HG02840 (cell line): ENCODE measurements around the gene RNF145.
"Not testable (repeated sequence)": the region's sequence is repeated elsewhere in the genome, so short reads cannot be mapped to it uniquely, and the experiment has no call there.

Source experiments
- ATAC-seq: cut with Tn5 transposase; IDR thresholded peaks from one replicate; pipeline ENCODE4 v1.9.1; 2021; ENCODE audit warnings: mild to moderate bottlenecking, moderate library complexity, moderate number of reproducible peaks; ENCODE audit not compliant: unreplicated experiment, low FRiP score

RNF145 gene, protein sequence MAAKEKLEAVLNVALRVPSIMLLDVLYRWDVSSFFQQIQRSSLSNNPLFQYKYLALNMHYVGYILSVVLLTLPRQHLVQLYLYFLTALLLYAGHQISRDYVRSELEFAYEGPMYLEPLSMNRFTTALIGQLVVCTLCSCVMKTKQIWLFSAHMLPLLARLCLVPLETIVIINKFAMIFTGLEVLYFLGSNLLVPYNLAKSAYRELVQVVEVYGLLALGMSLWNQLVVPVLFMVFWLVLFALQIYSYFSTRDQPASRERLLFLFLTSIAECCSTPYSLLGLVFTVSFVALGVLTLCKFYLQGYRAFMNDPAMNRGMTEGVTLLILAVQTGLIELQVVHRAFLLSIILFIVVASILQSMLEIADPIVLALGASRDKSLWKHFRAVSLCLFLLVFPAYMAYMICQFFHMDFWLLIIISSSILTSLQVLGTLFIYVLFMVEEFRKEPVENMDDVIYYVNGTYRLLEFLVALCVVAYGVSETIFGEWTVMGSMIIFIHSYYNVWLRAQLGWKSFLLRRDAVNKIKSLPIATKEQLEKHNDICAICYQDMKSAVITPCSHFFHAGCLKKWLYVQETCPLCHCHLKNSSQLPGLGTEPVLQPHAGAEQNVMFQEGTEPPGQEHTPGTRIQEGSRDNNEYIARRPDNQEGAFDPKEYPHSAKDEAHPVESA

GRCh38 chr5:159209438-159210209 lies at the start of gene RNF145:
TSS of gene RNF145 (minus strand) at chr5:159209553. CDS start at chr5:159203617, 5,936 bp downstream.
- ATAC-seq: peak; percentile 64

DNA sequence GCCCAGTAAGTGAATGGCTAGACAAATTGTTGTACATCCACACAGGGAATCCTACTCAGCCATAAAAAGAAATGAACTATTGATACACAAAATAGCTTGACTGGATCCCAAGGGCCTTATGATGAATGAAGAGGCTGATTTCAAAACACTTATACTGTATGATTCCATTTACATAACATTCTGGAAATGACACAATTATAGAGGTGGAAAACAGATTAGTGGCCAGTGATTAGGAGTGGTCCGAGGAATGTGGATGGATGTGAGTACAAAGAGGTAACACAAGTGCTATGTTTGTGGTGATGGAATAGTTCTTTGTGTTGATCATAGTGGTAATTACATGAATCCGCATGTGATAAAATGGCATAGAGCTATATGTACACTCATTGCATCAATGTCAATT lies 49.0 kb upstream of the RNF145 start:
- no peak for ATAC-seq

GRCh38 chr5:159257629-159258283 lies 48.4 kb upstream of the RNF145 start:
- no peak for ATAC-seq

- ATAC-seq: no peak
Measured at GRCh38 chr5:159257007-159257406, 47.7 kb upstream of the RNF145 start.

DNA sequence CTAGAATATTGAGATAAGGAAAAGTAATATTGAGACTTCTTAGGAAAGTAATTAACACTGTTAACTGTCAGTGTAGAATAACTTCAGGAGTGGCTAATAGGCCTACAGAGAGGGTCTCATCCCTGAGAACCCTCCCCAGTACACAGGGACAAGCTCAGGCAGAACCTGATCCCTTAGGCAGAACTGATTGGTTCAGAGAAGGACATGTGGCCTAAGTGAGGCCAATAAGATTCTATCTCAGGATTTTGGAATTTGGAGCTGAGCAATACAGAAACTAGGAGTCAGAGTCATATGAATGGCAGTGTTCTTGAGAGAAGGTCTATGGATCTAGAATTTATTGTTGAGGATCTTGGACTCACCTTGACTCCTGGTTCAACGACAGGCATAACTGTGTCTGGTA lies 42.8 kb upstream of the RNF145 start:
- no peak for ATAC-seq

DNA sequence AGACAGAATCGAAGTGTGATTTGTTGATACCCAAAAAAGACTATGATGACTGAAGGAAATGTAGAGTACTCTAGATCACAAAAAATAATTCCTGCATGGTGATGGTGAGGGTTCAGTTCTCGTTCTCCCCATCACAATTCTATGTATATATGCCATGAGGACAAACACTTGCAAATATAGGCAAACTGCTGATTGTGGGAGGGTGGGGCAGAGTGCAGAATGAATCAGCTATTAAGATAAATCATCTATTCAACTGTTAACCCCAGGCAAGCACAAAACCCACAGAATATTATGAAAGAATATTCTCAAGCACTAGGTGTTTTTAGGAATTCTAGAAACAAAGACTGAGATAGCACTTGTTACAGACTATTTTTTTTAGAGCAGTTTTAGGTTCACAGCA lies 39.8 kb upstream of the RNF145 start:
- ATAC-seq: no peak

GRCh38 chr5:159244890-159245289 lies 35.5 kb upstream of the RNF145 start:
- no peak for ATAC-seq

- ATAC-seq: no peak
Measured at GRCh38 chr5:159244163-159244562, 34.8 kb upstream of the RNF145 start.

GRCh38 chr5:159243385-159243784 lies 34.0 kb upstream of the RNF145 start:
- no peak for ATAC-seq

DNA sequence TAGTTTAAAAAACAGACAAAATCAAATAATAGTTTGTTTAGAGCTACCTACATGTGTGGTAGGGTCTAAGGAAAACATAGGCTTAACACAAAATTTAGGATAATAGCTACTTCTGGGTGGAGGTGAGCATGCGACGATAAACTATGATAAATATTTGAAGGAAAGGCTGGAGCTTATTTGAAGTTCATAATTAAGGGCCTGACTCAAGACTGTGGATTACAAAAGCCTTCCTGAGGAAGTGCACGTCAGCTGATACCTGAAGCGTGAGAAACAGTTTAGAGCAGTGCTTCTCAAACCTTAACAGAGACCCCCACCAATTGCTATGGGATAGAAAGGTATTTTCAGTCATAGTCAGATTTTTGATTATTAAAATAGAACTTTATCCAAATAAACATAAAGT lies 33.3 kb upstream of the RNF145 start:
- no peak for ATAC-seq

GRCh38 chr5:159241946-159242552 lies 32.7 kb upstream of the RNF145 start:
- ATAC-seq: no peak

- ATAC-seq: no peak
Measured at GRCh38 chr5:159240301-159240870, 31.0 kb upstream of the RNF145 start.

DNA sequence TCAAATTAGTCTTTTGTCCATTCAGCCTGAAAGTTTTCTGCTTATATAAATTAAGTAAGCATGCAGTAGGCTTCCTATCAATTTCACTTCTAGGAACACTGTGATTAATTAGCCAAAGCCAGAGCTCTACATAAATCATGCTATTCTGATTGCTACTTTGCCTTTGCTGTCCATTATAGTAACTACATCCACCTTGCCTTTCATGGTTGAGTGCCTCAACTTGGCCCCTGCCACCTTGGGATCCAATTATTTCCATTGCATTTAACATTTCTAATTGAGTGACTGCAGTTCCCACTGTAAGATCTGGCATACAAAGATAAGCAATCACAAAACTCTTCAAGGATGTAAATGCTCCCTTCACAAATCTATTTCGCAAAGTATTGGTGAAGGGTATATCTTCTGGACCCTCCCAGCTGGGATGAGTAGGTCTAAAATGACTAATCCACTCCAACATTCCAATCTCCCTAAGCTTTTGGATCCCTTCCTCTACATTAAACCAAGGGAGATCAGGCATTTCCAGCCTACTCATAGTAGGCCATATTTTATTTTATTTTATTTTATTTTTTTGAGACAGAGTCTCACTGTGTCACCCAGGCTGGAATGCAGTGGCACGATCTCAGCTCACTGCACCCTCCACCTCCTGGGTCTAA lies 26.6 kb upstream of the RNF145 start:
- not testable (repeated sequence) for ATAC-seq

DNA sequence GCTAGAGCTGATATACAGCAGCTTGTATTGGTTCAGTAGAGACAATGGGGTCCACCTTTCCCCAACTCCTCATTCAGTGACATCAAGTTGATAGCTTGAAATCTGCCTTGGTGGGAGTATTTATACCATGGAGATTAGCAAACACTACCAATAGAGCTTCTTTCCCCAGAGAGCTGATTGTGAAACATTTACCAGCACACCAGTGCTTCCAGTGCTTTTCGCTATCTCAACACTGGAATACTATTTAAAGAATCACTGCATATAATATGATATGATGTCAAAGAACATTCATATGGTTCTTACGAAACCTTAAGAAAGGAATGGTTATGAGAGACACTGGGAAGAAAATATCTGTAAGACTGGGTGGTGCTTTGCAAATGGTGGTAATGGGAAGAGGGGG lies 21.8 kb upstream of the RNF145 start:
- ATAC-seq: no peak

DNA sequence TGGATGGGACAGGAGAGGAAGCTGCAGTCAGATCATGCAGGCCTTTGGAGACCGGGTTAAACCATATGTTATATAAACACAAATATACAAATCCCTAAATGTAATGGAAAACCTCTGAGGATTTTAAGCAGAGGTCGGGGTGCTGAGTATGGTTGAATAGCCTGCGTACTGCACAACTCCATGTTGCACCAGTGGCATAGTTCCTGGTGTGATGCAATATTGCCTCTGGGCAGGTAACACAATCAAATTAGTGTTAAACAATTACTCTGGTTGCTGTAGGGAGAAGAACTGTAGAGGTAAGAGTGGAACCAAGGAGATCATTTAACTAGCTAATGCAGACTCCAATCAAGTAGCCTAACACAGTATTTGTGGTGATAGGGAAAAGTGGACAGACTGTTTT lies 21.3 kb upstream of the RNF145 start:
- ATAC-seq: no peak

DNA sequence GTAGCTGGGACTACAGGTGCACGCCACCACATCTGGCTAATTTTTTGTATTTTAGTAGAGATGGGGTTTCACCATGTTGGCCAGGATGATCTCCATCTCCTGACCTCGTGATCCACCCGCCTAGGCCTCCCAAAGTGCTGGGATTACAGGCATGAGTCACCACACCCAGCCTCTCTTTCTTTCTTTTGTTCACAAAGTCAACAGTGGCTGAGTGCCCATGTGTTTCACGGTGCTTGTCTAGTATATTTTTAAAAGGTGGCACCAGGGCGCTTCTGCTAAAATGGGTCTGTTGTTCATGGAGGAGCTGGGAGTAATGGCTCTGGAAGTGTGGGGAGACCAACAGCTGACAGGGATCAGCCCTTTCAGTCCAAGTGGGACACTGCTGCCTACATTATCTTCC lies 18.7 kb upstream of the RNF145 start:
- ATAC-seq: not testable (repeated sequence)

DNA sequence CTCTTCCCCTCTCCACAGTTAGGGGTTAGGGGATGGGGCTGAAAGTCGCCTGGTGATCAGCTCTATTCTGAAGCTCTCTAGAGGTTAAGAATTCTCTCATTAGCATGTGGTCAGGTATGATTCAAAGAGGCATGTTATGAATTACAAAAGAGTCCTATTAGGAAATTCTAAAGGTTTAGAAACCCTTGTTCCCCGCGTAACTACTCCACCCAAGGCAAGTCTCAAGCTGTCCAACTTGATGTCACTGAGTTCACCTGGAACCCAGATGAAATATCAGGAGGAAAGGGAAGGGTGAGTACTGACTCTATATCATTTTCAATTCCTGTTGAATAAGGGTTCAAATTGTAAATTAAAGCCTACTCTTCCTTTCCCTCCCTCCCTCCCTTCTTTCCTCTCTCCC lies 18.1 kb upstream of the RNF145 start:
- no peak for ATAC-seq

- ATAC-seq: no peak
Measured at GRCh38 chr5:159226451-159226850, 17.1 kb upstream of the RNF145 start.

GRCh38 chr5:159224471-159224870 lies 15.1 kb upstream of the RNF145 start:
- ATAC-seq: no peak
